PC-9 (cell line): ENCODE results near the gene PLRG1. TPM values are rescaled to one million over a fixed set of nuclear protein-coding genes. Genes with fewer than 3 reads are reported as not detected.

ENCODE experiments used
- BruUV-seq: library from RNA; stranded (reverse); fragments of 400-500 nt; replicated peaks from 2 replicates; lab custom pipeline; 2021; lab: Mats Ljungman, UMichigan
- CTCF ChIA-PET: fragments of 300-600 bp; sonication (Branson Sonifier 250); formaldehyde crosslinking; loops from one replicate; lab custom pipeline; 2022; ENCODE audit warnings: antibody characterized with exemption; lab: Charles Lee
- POLR2A ChIA-PET: fragments of 300-600 bp; sonication (Branson Sonifier 250); formaldehyde crosslinking; loops from one replicate; lab custom pipeline; 2022; ENCODE audit warnings: antibody characterized with exemption; ENCODE audit not compliant: unreplicated experiment; lab: Charles Lee
- DNase-seq, 2 experiments: peaks; one replicate each; pipeline versions ENCODE4 v3.0.0 to v3.0.0-alpha.2; 2015 to 2022; ENCODE audit warnings: mixed read lengths in 1 of 2
- H2AFZ ChIP-seq: fragments of 200-600 bp; sonication (generic); 2 replicates; pipeline ENCODE4 v1.8.1; 2017; ENCODE audit warnings: antibody characterized with exemption
- H3F3A ChIP-seq: fragments of 200-600 bp; sonication (generic); 2 replicates; pipeline ENCODE4 v1.8.1; 2017; ENCODE audit warnings: antibody characterized with exemption, mild to moderate bottlenecking, low read depth; ENCODE audit not compliant: insufficient read depth
- H3K27ac ChIP-seq: fragments of 200-600 bp; sonication (generic); 2 replicates; pipeline ENCODE4 v1.6.1; 2016; ENCODE audit warnings: mixed run types
- H3K27me3 ChIP-seq: fragments of 200-600 bp; sonication (generic); 2 replicates; pipeline ENCODE4 v1.6.1; 2016; ENCODE audit warnings: low read depth, mixed run types; ENCODE audit not compliant: insufficient read depth
- H3K36me3 ChIP-seq: fragments of 200-600 bp; sonication (generic); 2 replicates; pipeline ENCODE4 v1.6.1; 2016; ENCODE audit warnings: low read depth, mixed run types
- H3K4me1 ChIP-seq: fragments of 200-600 bp; sonication (generic); replicated peaks from 2 replicates; pipeline ENCODE4 v1.6.1; 2016; ENCODE audit warnings: mixed run types; ENCODE audit not compliant: insufficient read depth
- H3K4me2 ChIP-seq: fragments of 200-600 bp; sonication (generic); 2 replicates; pipeline ENCODE4 v1.6.1; 2017; ENCODE audit warnings: mixed run types
- H3K4me3 ChIP-seq: fragments of 200-600 bp; sonication (generic); 2 replicates; pipeline ENCODE4 v1.6.1; 2016; ENCODE audit warnings: mixed run types
- H3K79me2 ChIP-seq: fragments of 200-600 bp; sonication (generic); 2 replicates; pipeline ENCODE4 v1.6.1; 2017; ENCODE audit warnings: low read depth, mixed run types
- H3K9me2 ChIP-seq: fragments of 200-600 bp; sonication (generic); 2 replicates; pipeline ENCODE4 v1.8.1; 2017; ENCODE audit warnings: mild to moderate bottlenecking; ENCODE audit not compliant: insufficient read depth
- H3K9me3 ChIP-seq: fragments of 200-600 bp; sonication (generic); 2 replicates; pipeline ENCODE4 v1.8.1; 2016; ENCODE audit warnings: low read depth; ENCODE audit not compliant: insufficient read depth
- H4K20me1 ChIP-seq: fragments of 200-600 bp; sonication (generic); 2 replicates; pipeline ENCODE4 v1.8.1; 2017; ENCODE audit not compliant: insufficient read depth
- CTCF ChIP-seq: fragments of 200-600 bp; sonication (generic); conservative IDR thresholded peaks from 2 replicates; pipeline ENCODE4 v1.6.1; 2017; ENCODE audit warnings: mixed run types, antibody characterized with exemption, mild to moderate bottlenecking, moderate library complexity
- EZH2 ChIP-seq: fragments of 200-600 bp; sonication (generic); IDR thresholded peaks from 2 replicates; pipeline ENCODE4 v1.8.0; 2017; ENCODE audit warnings: antibody characterized with exemption, low read depth
- intact Hi-C: fragments of 100-400 bp; cut with micrococcal nuclease; formaldehyde crosslinking; loops from one replicate; pipeline ENCODE4 v1.10.0; 2022; ENCODE audit not compliant: unreplicated experiment
- total RNA-seq: library from RNA; stranded (reverse); gene quantifications from 2 replicates; pipeline ENCODE4 v1.2.3, GENCODE V29; 2021

The PLRG1 gene
- total RNA-seq, 1 experiment from 2014 or later: 80.7 TPM

DNA sequence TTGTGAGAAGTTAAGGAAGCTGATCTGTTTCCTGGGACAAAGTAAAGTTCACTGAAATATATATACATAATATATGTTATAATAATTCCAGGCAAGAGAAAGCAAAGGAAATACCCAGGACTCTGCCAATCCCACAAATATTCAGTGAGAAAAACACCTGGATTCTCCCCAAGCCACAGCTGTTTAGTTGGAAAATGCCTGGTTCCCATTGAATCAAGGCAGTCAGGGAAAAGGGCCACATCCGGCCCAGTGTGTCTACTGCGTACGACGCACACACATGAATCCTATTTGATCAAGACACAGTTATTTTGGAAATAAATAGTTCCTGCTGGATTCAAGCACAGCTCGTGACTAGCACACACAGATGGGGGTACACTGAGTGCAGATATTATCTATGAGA lies 52.3 kb downstream of the PLRG1 start:
- H3K4me1 ChIP-seq: no peaks in the 10 kb centered on the region
- no peaks in the 10 kb centered on the region for H3F3A ChIP-seq
- no peaks in the 10 kb centered on the region for H3K36me3 ChIP-seq
- intact Hi-C loops: no loop called here
- no peak overlapping the region for H3K4me3 ChIP-seq
- POLR2A ChIA-PET: no interaction called here
- H3K27me3 ChIP-seq: no peaks in the 10 kb centered on the region
- no peaks in the 10 kb centered on the region for H3K79me2 ChIP-seq
- H3K27ac ChIP-seq: no peak overlapping the region
- H3K4me2 ChIP-seq: no peak overlapping the region
- no peaks in the 10 kb centered on the region for H4K20me1 ChIP-seq
- H3K9me2 ChIP-seq: no peaks in the 10 kb centered on the region
- no TSS peak for BruUV-seq
- H2AFZ ChIP-seq: no peak overlapping the region
- H3K9me3 ChIP-seq: no peaks in the 10 kb centered on the region
- CTCF ChIA-PET: no interaction called here
- no peak for TF ChIP-seq CTCF
- no peak for TF ChIP-seq EZH2
- no peak for DNase-seq

DNA sequence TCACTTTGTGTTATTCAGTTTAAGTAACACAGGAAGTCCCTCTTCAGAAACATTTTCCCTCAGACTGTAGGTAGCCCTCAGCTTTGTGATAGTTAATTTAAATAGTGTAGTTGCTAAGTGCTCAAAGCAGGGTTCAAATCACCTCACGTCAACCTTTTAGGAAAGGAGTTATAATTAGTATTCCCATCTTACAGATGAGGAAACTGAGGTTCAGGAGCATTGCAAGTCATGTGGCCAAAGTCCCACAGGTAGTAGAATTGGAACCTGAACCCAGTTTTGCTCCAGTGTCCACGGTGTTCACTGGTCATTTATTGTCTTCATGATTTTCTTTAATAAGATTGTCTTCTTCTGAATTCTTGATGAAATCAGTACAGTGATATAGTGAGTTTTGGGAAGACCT lies 54.3 kb downstream of the PLRG1 start:
- Histone ChIP-seq H3K36me3 (no peaks in the 10 kb centered on the region), H2AFZ (no peak overlapping the region), H4K20me1 (no peaks in the 10 kb centered on the region), H3K4me2 (no peak overlapping the region), H3K79me2 (no peaks in the 10 kb centered on the region), H3K9me3 (no peaks in the 10 kb centered on the region), H3F3A (no peaks in the 10 kb centered on the region), H3K27ac (no peak overlapping the region), H3K4me1 (no peaks in the 10 kb centered on the region), H3K27me3 (no peaks in the 10 kb centered on the region), H3K9me2 (no peaks in the 10 kb centered on the region), H3K4me3 (no peak overlapping the region)
- BruUV-seq: no TSS peak
- ChIA-PET POLR2A (no interaction called here), CTCF (no interaction called here)
- DNase-seq: no peak
- no peak for TF ChIP-seq EZH2
- intact Hi-C loops: no loop called here

- H3K27ac ChIP-seq: no peak overlapping the region
- CTCF ChIA-PET: interaction anchor here (0.6 kb wide), 1 partner anchor 286 kb away, joined by 3 read pairs; no protein-coding TSS in a partner anchor
- H3K9me3 ChIP-seq: no peaks in the 10 kb centered on the region
- H4K20me1 ChIP-seq: no peaks in the 10 kb centered on the region
- TF ChIP-seq CTCF (no peak), EZH2 (no peak)
- no peaks in the 10 kb centered on the region for H3F3A ChIP-seq
- H2AFZ ChIP-seq: no peak overlapping the region
- no peaks in the 10 kb centered on the region for H3K9me2 ChIP-seq
- H3K79me2 ChIP-seq: no peaks in the 10 kb centered on the region
- H3K27me3 ChIP-seq: no peaks in the 10 kb centered on the region
- no peak overlapping the region for H3K4me2 ChIP-seq
- POLR2A ChIA-PET: no interaction called here
- BruUV-seq: no TSS peak
- no peak overlapping the region for H3K4me3 ChIP-seq
- intact Hi-C loops: no loop called here
- H3K36me3 ChIP-seq: no peaks in the 10 kb centered on the region
- no peak for DNase-seq
- H3K4me1 ChIP-seq: no peaks in the 10 kb centered on the region
Measured at GRCh38 chr4:154492288-154492687, 57.9 kb downstream of the PLRG1 start.
